ENCODE results near the gene ADCY5. TPM values are rescaled to one million over a fixed set of nuclear protein-coding genes. Genes with fewer than 3 reads are reported as not detected.

ADCY5 gene
- total RNA-seq, 1 experiment from 2014 or later, result 1.4 TPM

DNA sequence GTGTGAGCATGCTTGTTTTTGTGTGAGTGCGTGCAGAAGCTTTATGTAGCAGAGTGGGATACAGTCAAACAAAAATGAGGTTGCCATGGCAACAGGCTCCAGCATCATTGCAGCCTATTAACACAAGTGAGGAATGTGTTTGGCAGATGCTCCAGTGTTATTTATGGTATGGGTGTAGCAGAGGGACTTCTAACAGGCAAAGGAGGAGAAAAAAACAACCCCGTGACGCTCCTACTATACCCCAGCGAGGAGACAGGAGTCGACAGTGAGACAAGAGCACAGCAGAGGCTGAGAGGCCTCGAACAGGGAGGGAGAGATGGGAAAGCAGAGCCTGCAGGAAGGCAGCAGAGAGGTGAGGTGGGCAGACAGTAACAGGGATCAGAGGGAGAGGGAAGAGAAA, 4.9 kb downstream of the ADCY5 start:
- Histone ChIP-seq H3K27me3 (ENCODE audit: control insufficient read depth, insufficient read depth, low read length) (peaks cover 17% of the 10 kb centered on the region), H3K4me1 (ENCODE audit: control insufficient read depth, insufficient read depth, low read length) (no peaks in the 10 kb centered on the region), H3K9me3 (ENCODE audit: control insufficient read depth, insufficient read depth, low read depth, low read length) (no peaks in the 10 kb centered on the region), H3K4me3 (ENCODE audit: low read depth in 2 of 2, low read length in 2 of 2) (no peak overlapping the region), H3K36me3 (ENCODE audit: control insufficient read depth, insufficient read depth, low read length) (no peaks in the 10 kb centered on the region), H3K27ac (ENCODE audit: low read length) (no peak overlapping the region)
- BruUV-seq (replicated peaks), result no TSS peak
- ChIA-PET POLR2A (no interaction called here), CTCF (no interaction called here)
- in situ Hi-C loops (cut with HindIII; ENCODE audit: low pct_unique_long_range_greater_than_20kb, low sequenced_read_pairs) (no loop called here), intact Hi-C loops (cut with micrococcal nuclease; ENCODE audit: unreplicated experiment) (no loop called here)
- no peak for ATAC-seq
- DNase-seq (ENCODE audit: low read depth, low spot score), result no peak
- TF ChIP-seq TCF7L2 (IDR thresholded peaks at IDR 0.05; ENCODE audit: low read depth, low read length) (no peak), POLR2AphosphoS5 (IDR thresholded peaks at IDR 0.05; ENCODE audit: low read depth, low read length) (no peak), SIN3A (IDR thresholded peaks at IDR 0.05; ENCODE audit: borderline replicate concordance, insufficient read depth, low read depth, low read length) (no peak)
- TF ChIP-seq, protein P1, sequence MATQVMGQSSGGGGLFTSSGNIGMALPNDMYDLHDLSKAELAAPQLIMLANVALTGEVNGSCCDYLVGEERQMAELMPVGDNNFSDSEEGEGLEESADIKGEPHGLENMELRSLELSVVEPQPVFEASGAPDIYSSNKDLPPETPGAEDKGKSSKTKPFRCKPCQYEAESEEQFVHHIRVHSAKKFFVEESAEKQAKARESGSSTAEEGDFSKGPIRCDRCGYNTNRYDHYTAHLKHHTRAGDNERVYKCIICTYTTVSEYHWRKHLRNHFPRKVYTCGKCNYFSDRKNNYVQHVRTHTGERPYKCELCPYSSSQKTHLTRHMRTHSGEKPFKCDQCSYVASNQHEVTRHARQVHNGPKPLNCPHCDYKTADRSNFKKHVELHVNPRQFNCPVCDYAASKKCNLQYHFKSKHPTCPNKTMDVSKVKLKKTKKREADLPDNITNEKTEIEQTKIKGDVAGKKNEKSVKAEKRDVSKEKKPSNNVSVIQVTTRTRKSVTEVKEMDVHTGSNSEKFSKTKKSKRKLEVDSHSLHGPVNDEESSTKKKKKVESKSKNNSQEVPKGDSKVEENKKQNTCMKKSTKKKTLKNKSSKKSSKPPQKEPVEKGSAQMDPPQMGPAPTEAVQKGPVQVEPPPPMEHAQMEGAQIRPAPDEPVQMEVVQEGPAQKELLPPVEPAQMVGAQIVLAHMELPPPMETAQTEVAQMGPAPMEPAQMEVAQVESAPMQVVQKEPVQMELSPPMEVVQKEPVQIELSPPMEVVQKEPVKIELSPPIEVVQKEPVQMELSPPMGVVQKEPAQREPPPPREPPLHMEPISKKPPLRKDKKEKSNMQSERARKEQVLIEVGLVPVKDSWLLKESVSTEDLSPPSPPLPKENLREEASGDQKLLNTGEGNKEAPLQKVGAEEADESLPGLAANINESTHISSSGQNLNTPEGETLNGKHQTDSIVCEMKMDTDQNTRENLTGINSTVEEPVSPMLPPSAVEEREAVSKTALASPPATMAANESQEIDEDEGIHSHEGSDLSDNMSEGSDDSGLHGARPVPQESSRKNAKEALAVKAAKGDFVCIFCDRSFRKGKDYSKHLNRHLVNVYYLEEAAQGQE (IDR thresholded peaks at IDR 0.05; ENCODE audit: insufficient read depth in 1 of 2, low read depth in 2 of 2, low read length in 1 of 2), result no peak
- TF ChIP-seq, protein P2, sequence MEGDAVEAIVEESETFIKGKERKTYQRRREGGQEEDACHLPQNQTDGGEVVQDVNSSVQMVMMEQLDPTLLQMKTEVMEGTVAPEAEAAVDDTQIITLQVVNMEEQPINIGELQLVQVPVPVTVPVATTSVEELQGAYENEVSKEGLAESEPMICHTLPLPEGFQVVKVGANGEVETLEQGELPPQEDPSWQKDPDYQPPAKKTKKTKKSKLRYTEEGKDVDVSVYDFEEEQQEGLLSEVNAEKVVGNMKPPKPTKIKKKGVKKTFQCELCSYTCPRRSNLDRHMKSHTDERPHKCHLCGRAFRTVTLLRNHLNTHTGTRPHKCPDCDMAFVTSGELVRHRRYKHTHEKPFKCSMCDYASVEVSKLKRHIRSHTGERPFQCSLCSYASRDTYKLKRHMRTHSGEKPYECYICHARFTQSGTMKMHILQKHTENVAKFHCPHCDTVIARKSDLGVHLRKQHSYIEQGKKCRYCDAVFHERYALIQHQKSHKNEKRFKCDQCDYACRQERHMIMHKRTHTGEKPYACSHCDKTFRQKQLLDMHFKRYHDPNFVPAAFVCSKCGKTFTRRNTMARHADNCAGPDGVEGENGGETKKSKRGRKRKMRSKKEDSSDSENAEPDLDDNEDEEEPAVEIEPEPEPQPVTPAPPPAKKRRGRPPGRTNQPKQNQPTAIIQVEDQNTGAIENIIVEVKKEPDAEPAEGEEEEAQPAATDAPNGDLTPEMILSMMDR (IDR thresholded peaks at IDR 0.05), result no peak

DNA sequence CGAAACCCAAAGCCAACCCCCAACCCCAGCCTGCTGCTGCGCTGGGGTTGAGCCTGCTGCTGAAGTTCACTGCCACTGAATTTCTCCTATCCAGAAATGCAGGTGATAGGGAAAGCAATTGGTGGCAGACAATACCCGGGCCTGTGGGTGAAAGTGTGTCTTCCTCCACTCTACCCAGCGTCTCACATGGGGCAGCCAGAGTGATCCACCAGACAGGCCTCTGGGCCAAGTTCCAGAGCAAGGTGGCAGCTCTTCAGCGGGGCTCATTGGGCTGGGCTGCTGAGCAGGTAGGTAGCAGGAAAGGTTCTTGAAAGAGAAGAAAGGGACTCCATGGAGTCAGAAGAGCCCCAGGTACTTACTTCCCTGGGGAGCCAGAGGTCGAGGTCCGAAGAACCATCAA, 6.0 kb downstream of the ADCY5 start:
- Histone ChIP-seq H3K27me3 (ENCODE audit: control insufficient read depth, insufficient read depth, low read length) (peaks cover 20% of the 10 kb centered on the region), H3K9me3 (ENCODE audit: control insufficient read depth, insufficient read depth, low read depth, low read length) (no peaks in the 10 kb centered on the region), H3K4me1 (ENCODE audit: control insufficient read depth, insufficient read depth, low read length) (no peaks in the 10 kb centered on the region), H3K27ac (ENCODE audit: low read length) (no peak overlapping the region), H3K4me3 (ENCODE audit: low read depth in 2 of 2, low read length in 2 of 2) (no peak overlapping the region), H3K36me3 (ENCODE audit: control insufficient read depth, insufficient read depth, low read length) (no peaks in the 10 kb centered on the region)
- DNase-seq (ENCODE audit: low read depth, low spot score) (no peak), ATAC-seq (no peak)
- in situ Hi-C loops (cut with HindIII; ENCODE audit: low pct_unique_long_range_greater_than_20kb, low sequenced_read_pairs), result no loop called here
- ChIA-PET CTCF (no interaction called here), POLR2A (no interaction called here)
- intact Hi-C loops (cut with micrococcal nuclease; ENCODE audit: unreplicated experiment), result no loop called here
- BruUV-seq (replicated peaks), result no TSS peak
- TF ChIP-seq, protein P1 (IDR thresholded peaks at IDR 0.05; ENCODE audit: insufficient read depth in 1 of 2, low read depth in 2 of 2, low read length in 1 of 2), result no peak
- TF ChIP-seq SIN3A (IDR thresholded peaks at IDR 0.05; ENCODE audit: borderline replicate concordance, insufficient read depth, low read depth, low read length), result no peak
- no peak for TF ChIP-seq TCF7L2 (IDR thresholded peaks at IDR 0.05; ENCODE audit: low read depth, low read length)
- no peak for TF ChIP-seq POLR2AphosphoS5 (IDR thresholded peaks at IDR 0.05; ENCODE audit: low read depth, low read length)
- TF ChIP-seq, protein P2 (IDR thresholded peaks at IDR 0.05), result no peak

Measured in Panc1 (cell line).